ENCODE data around the gene TMOD1.
"Not testable (repeated sequence)": the region's sequence is repeated elsewhere in the genome, so short reads cannot be mapped to it uniquely, and the experiment has no call there.

TMOD1 gene

GRCh38 chr9:97598461-97599288 lies 97.2 kb downstream of the TMOD1 start:
- peak; percentile 43 to 51 for DNase-seq (ENCODE audit: low read depth in 2 of 2)

GRCh38 chr9:97599314-97599846 lies 97.9 kb downstream of the TMOD1 start:
- DNase-seq (ENCODE audit: low read depth in 2 of 2): no peak

GRCh38 chr9:97600531-97601227 lies 99.2 kb downstream of the TMOD1 start:
- DNase-seq (ENCODE audit: low read depth in 2 of 2): no peak

GRCh38 chr9:97601228-97601898 lies 99.9 kb downstream of the TMOD1 start:
- DNase-seq (ENCODE audit: low read depth in 2 of 2): no peak

GRCh38 chr9:97602430-97602829 lies 101.0 kb downstream of the TMOD1 start:
- DNase-seq (ENCODE audit: low read depth in 2 of 2): no peak

- DNase-seq (ENCODE audit: low read depth in 2 of 2): no peak
Observed at GRCh38 chr9:97604901-97605645, 103.6 kb downstream of the TMOD1 start.

GRCh38 chr9:97615439-97616072 lies 114.1 kb downstream of the TMOD1 start:
- peak in 1 of 2 donors; percentile 52 for DNase-seq (ENCODE audit: low read depth in 2 of 2)

- no peak for DNase-seq (ENCODE audit: low read depth in 2 of 2)
Observed at GRCh38 chr9:97617939-97618416, 116.5 kb downstream of the TMOD1 start.

- not testable (repeated sequence) for DNase-seq (ENCODE audit: low read depth in 2 of 2)
Observed at GRCh38 chr9:97620063-97620462, 118.6 kb downstream of the TMOD1 start.

- not testable (repeated sequence) for DNase-seq (ENCODE audit: low read depth in 2 of 2)
Observed at GRCh38 chr9:97622483-97622882, 121.0 kb downstream of the TMOD1 start.

- DNase-seq (ENCODE audit: low read depth in 2 of 2): no peak
Observed at GRCh38 chr9:97623946-97624345, 122.5 kb downstream of the TMOD1 start.

GRCh38 chr9:97625620-97626019 lies 124.2 kb downstream of the TMOD1 start:
- no peak for DNase-seq (ENCODE audit: low read depth in 2 of 2)

- no peak for DNase-seq (ENCODE audit: low read depth in 2 of 2)
Observed at GRCh38 chr9:97627624-97628023, 126.2 kb downstream of the TMOD1 start.

GRCh38 chr9:97628668-97629067 lies 127.2 kb downstream of the TMOD1 start:
- DNase-seq (ENCODE audit: low read depth in 2 of 2): no peak

GRCh38 chr9:97629156-97629555 lies 127.7 kb downstream of the TMOD1 start:
- no peak for DNase-seq (ENCODE audit: low read depth in 2 of 2)

GRCh38 chr9:97630591-97630990 lies 129.1 kb downstream of the TMOD1 start:
- no peak for DNase-seq (ENCODE audit: low read depth in 2 of 2)

GRCh38 chr9:97632248-97632984 lies 130.9 kb downstream of the TMOD1 start:
- DNase-seq (ENCODE audit: low read depth in 2 of 2): no peak

GRCh38 chr9:97632985-97633858 lies 131.8 kb downstream of the TMOD1 start, which contains the start of the genes NCBP1 and TSTD2:
Gene NCBP1, plus strand, starts transcription at chr9:97633821. Its CDS starts 61 bp downstream, at chr9:97633882.
Gene TSTD2, minus strand, starts transcription at chr9:97633368. Its CDS starts 5,806 bp downstream, at chr9:97627562.
- DNase-seq (ENCODE audit: low read depth in 2 of 2): peak; percentile 93 to 94
